HCT116 (cell line): ENCODE data around the gene SORL1. TPM values are rescaled to one million over a fixed set of nuclear protein-coding genes. Genes with fewer than 3 reads are reported as not detected.

ENCODE experiments used
- ATAC-seq: fragments of 200-7000 bp; cut with Tn5 transposase; 2 replicates; pipeline ENCODE4 v1.9.1; 2020; ENCODE audit warnings: mild to moderate bottlenecking, moderate library complexity
- BruUV-seq: library from RNA; stranded (reverse); fragments of 400-500 nt; replicated peaks from 2 replicates; lab custom pipeline; 2021; lab: Mats Ljungman, UMichigan
- CTCF ChIA-PET: fragments of 300-600 bp; sonication (Branson Sonifier 250); formaldehyde crosslinking; loops from one replicate; lab custom pipeline; 2021; ENCODE audit warnings: antibody characterized with exemption; lab: Charles Lee
- POLR2A ChIA-PET: fragments of 300-600, 350-600 bp; sonication (Branson Sonifier 250); formaldehyde crosslinking; loops from one replicate; lab custom pipeline; 2021; ENCODE audit warnings: antibody characterized with exemption; lab: Charles Lee
- RAD21 ChIA-PET, 2 experiments: fragments of 300-600 bp; sonication (Branson Sonifier 250); formaldehyde crosslinking; loops; one replicate each; lab custom pipeline; 2023; ENCODE audit warnings: low total read pairs in 2 of 2; ENCODE audit not compliant: uncharacterized antibody in 2 of 2, unreplicated experiment in 2 of 2, low non-redundant PET in 1 of 2; lab: Charles Lee
- DNase-seq: peaks from one replicate; pipeline ENCODE4 v3.0.0-alpha.2; 2010; ENCODE audit warnings: low read depth, low spot score
- H2AFZ ChIP-seq: fragments of 200-600 bp; shearing (Covaris generic), sonication (generic); 2 replicates; pipeline ENCODE4 v1.6.1; 2017; ENCODE audit warnings: low read depth, mixed run types, mixed read lengths, antibody characterized with exemption, low read length; ENCODE audit not compliant: poor library complexity, severe bottlenecking
- H3K27ac ChIP-seq: 2 replicates; pipeline ENCODE4 v1.5.1; 2012; ENCODE audit warnings: low read depth, low read length
- H3K27me3 ChIP-seq: fragments of 200-600 bp; sonication (generic); 2 replicates; pipeline ENCODE4 v1.6.1; 2016; ENCODE audit warnings: mixed run types, low read length, mixed read lengths; ENCODE audit not compliant: insufficient read depth
- H3K36me3 ChIP-seq, 2 experiments: fragments of 200-500 bp in 1 of 2; fragments of 200-600 bp in 1 of 2; sonication (Bioruptor generic) in 1 of 2; sonication (generic) in 1 of 2; 2 replicates each; pipeline versions ENCODE4 v1.5.1 to v1.6.1; 2014 to 2016; ENCODE audit warnings: low read length in 2 of 2, inconsistent platforms in 1 of 2, mixed read lengths in 1 of 2, mixed run types in 1 of 2; ENCODE audit not compliant: insufficient read depth in 2 of 2, control insufficient read depth in 1 of 2
- H3K4me1 ChIP-seq, 2 experiments: fragments of 200-600 bp in 1 of 2; sonication (generic) in 1 of 2; 2 replicates each; pipeline versions ENCODE4 v1.5.1 to v1.6.1; 2012 to 2017; ENCODE audit warnings: low read length in 2 of 2, inconsistent platforms in 1 of 2, mild to moderate bottlenecking in 1 of 2, mixed read lengths in 1 of 2, mixed run types in 1 of 2, moderate library complexity in 1 of 2; ENCODE audit not compliant: insufficient read depth in 2 of 2, control insufficient read depth in 1 of 2
- H3K4me2 ChIP-seq: fragments of 200-600 bp; sonication (generic); 2 replicates; pipeline ENCODE4 v1.6.1; 2017; ENCODE audit warnings: mixed run types, low read length, mixed read lengths
- H3K4me3 ChIP-seq, 2 experiments: fragments of 200-600 bp in 1 of 2; sonication (generic) in 1 of 2; replicated peaks in 1 of 2; 2 replicates each; pipeline ENCODE4 v1.5.1; 2011 to 2016; ENCODE audit warnings: low read length in 2 of 2, control low read depth in 1 of 2, low read depth in 1 of 2, mild to moderate bottlenecking in 1 of 2, mixed read lengths in 1 of 2, mixed run types in 1 of 2
- H3K79me2 ChIP-seq: fragments of 200-600 bp; sonication (generic); 2 replicates; pipeline ENCODE4 v1.6.1; 2017; ENCODE audit warnings: mild to moderate bottlenecking, mixed run types, low read length, moderate library complexity, mixed read lengths; ENCODE audit not compliant: insufficient read depth
- H3K9ac ChIP-seq: fragments of 200-600 bp; sonication (generic); 2 replicates; pipeline ENCODE4 v1.6.1; 2016; ENCODE audit warnings: low read length, mixed read lengths
- H3K9me2 ChIP-seq: fragments of 200-600 bp; sonication (generic), shearing (Covaris generic); 2 replicates; pipeline ENCODE4 v1.6.1; 2017; ENCODE audit warnings: mixed run types, mild to moderate bottlenecking, moderate library complexity; ENCODE audit not compliant: insufficient read depth
- H3K9me3 ChIP-seq, 2 experiments: fragments of 200-500 bp in 1 of 2; fragments of 200-600 bp in 1 of 2; sonication (Bioruptor generic) in 1 of 2; sonication (generic) in 1 of 2; 2 replicates each; pipeline ENCODE4 v1.6.1; 2014 to 2017; ENCODE audit warnings: low read length in 2 of 2, mixed read lengths in 2 of 2, inconsistent platforms in 1 of 2, low read depth in 1 of 2, mild to moderate bottlenecking in 1 of 2, mixed run types in 1 of 2, moderate library complexity in 1 of 2; ENCODE audit not compliant: control insufficient read depth in 1 of 2, insufficient read depth in 1 of 2
- H4K20me1 ChIP-seq: fragments of 200-600 bp; sonication (generic), shearing (Covaris generic); 2 replicates; pipeline ENCODE4 v1.6.1; 2017; ENCODE audit warnings: mixed run types, mild to moderate bottlenecking, moderate library complexity; ENCODE audit not compliant: insufficient read depth
- CEBPB ChIP-seq: IDR thresholded peaks from 2 replicates; pipeline ENCODE4 v1.6.1; 2012; ENCODE audit warnings: low read depth
- EGR1 ChIP-seq: IDR thresholded peaks from 2 replicates; pipeline ENCODE4 v1.6.1; 2012; ENCODE audit warnings: low read depth
- EZH2phosphoT487 ChIP-seq: fragments of 200-600 bp; IDR thresholded peaks from 2 replicates; pipeline ENCODE4 v1.6.1; 2018; ENCODE audit warnings: antibody characterized with exemption, borderline replicate concordance
- FOSL1 ChIP-seq: IDR thresholded peaks from 2 replicates; pipeline ENCODE4 v1.6.1; 2012; ENCODE audit warnings: low read depth
- JUND ChIP-seq: IDR thresholded peaks from 2 replicates; pipeline ENCODE4 v1.6.1; 2012
- POLR2A ChIP-seq: IDR thresholded peaks from 2 replicates; pipeline ENCODE4 v1.7.0; 2011; ENCODE audit warnings: borderline replicate concordance; ENCODE audit not compliant: insufficient read depth, insufficient read length; ENCODE audit errors: extremely low read depth
- RAD21 ChIP-seq: IDR thresholded peaks from 2 replicates; pipeline ENCODE4 v1.6.1; 2012; ENCODE audit warnings: low read depth, mild to moderate bottlenecking
- SIN3A ChIP-seq: IDR thresholded peaks from 2 replicates; pipeline ENCODE4 v1.6.1; 2012; ENCODE audit warnings: low read depth
- YY1 ChIP-seq: IDR thresholded peaks from 2 replicates; pipeline ENCODE4 v1.6.1; 2011; ENCODE audit warnings: low read length, low read depth, moderate library complexity, mild to moderate bottlenecking; ENCODE audit not compliant: insufficient replicate concordance; ENCODE audit errors: extremely low read depth
- ZFX ChIP-seq: fragments of 450-650 bp; IDR thresholded peaks from 2 replicates; pipeline ENCODE4 v1.6.1; 2017
- intact Hi-C: fragments of 100-400 bp; cut with micrococcal nuclease; formaldehyde crosslinking; loops from 2 replicates; pipeline ENCODE4 v1.10.0; 2022
- total RNA-seq: library from RNA; stranded (reverse); gene quantifications from one replicate; pipeline ENCODE4 v1.2.1, GENCODE V29; 2021; ENCODE audit not compliant: unreplicated experiment
- TF ChIP-seq, protein P1 (sequence below): IDR thresholded peaks from 2 replicates; pipeline ENCODE4 v1.6.1; 2011; ENCODE audit warnings: mild to moderate bottlenecking, low read length, moderate library complexity; ENCODE audit not compliant: insufficient replicate concordance; ENCODE audit errors: extremely low read depth
- TF ChIP-seq, protein P2 (sequence below), 3 experiments: fragments of 200-600 bp in 1 of 3; sonication (generic) in 1 of 3; IDR thresholded peaks in 2 of 3; conservative IDR thresholded peaks in 1 of 3; 2 replicates each; pipeline ENCODE4 v1.5.1; 2012 to 2017; ENCODE audit warnings: low read depth in 2 of 3, low read length in 2 of 3, antibody characterized with exemption in 1 of 3, borderline replicate concordance in 1 of 3, control low read depth in 1 of 3, mild to moderate bottlenecking in 1 of 3, mixed read lengths in 1 of 3, mixed run types in 1 of 3, moderate library complexity in 1 of 3; ENCODE audit not compliant: insufficient read depth in 1 of 3
- TF ChIP-seq, protein P3 (sequence below): IDR thresholded peaks from 2 replicates; pipeline ENCODE4 v1.6.1; 2012; ENCODE audit warnings: low read depth

Gene SORL1
- total RNA-seq, 1 experiment from 2014 or later = 17.4 TPM

DNA sequence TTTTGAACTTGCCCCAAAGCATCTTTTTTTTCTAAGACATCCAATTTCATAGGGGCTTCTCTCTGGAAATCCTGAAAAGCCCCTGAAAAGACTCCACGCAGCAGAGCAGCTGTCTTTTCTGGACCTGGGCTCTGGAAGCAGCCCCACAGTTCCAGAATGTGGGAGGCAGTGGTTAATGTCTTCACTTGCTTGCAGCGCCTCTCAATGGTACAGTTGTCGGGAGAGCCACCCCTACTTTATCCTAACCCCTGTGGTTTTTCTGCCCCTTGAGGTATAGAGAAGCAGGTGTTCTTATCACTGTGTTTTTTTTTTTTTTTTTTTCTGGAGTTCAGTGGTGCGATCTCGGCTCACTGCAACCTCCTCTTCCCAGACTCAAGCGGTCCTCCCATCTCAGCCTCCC is 84.0 kb downstream of the SORL1 start:
- Histone ChIP-seq H3K9ac (no peak overlapping the region), H3K4me1 (no peaks in the 10 kb centered on the region), H3K27me3 (no peaks in the 10 kb centered on the region), H3K79me2 (no peaks in the 10 kb centered on the region), H3K4me3 (no peak overlapping the region), H3K9me2 (no peaks in the 10 kb centered on the region), H4K20me1 (no peaks in the 10 kb centered on the region), H2AFZ (no peak overlapping the region), H3K4me2 (no peak overlapping the region), H3K36me3 (no peaks in the 10 kb centered on the region), H3K9me3 (no peaks in the 10 kb centered on the region), H3K27ac (no peak overlapping the region)
- TF ChIP-seq JUND (no peak), FOSL1 (no peak), ZFX (no peak), EZH2phosphoT487 (no peak), EGR1 (no peak), POLR2A (no peak), CEBPB (no peak), SIN3A (no peak), YY1 (no peak), RAD21 (peak; percentile 20; the same call in 1 of the 2 replicates)
- TF ChIP-seq, protein P1, sequence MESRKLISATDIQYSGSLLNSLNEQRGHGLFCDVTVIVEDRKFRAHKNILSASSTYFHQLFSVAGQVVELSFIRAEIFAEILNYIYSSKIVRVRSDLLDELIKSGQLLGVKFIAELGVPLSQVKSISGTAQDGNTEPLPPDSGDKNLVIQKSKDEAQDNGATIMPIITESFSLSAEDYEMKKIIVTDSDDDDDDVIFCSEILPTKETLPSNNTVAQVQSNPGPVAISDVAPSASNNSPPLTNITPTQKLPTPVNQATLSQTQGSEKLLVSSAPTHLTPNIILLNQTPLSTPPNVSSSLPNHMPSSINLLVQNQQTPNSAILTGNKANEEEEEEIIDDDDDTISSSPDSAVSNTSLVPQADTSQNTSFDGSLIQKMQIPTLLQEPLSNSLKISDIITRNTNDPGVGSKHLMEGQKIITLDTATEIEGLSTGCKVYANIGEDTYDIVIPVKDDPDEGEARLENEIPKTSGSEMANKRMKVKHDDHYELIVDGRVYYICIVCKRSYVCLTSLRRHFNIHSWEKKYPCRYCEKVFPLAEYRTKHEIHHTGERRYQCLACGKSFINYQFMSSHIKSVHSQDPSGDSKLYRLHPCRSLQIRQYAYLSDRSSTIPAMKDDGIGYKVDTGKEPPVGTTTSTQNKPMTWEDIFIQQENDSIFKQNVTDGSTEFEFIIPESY = no peak
- TF ChIP-seq, protein P2, sequence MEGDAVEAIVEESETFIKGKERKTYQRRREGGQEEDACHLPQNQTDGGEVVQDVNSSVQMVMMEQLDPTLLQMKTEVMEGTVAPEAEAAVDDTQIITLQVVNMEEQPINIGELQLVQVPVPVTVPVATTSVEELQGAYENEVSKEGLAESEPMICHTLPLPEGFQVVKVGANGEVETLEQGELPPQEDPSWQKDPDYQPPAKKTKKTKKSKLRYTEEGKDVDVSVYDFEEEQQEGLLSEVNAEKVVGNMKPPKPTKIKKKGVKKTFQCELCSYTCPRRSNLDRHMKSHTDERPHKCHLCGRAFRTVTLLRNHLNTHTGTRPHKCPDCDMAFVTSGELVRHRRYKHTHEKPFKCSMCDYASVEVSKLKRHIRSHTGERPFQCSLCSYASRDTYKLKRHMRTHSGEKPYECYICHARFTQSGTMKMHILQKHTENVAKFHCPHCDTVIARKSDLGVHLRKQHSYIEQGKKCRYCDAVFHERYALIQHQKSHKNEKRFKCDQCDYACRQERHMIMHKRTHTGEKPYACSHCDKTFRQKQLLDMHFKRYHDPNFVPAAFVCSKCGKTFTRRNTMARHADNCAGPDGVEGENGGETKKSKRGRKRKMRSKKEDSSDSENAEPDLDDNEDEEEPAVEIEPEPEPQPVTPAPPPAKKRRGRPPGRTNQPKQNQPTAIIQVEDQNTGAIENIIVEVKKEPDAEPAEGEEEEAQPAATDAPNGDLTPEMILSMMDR (IDR thresholded peaks at IDR 0.05 in 2 of 3, conservative IDR thresholded peaks at IDR 0.05 in 1 of 3; ENCODE audit: borderline replicate concordance in 1 of 3, insufficient read depth in 1 of 3, low read depth in 2 of 3, low read length in 2 of 3) = peak in 1 of 3 experiments; percentile 12; a peak in 1 of 6 replicates
- TF ChIP-seq, protein P3, sequence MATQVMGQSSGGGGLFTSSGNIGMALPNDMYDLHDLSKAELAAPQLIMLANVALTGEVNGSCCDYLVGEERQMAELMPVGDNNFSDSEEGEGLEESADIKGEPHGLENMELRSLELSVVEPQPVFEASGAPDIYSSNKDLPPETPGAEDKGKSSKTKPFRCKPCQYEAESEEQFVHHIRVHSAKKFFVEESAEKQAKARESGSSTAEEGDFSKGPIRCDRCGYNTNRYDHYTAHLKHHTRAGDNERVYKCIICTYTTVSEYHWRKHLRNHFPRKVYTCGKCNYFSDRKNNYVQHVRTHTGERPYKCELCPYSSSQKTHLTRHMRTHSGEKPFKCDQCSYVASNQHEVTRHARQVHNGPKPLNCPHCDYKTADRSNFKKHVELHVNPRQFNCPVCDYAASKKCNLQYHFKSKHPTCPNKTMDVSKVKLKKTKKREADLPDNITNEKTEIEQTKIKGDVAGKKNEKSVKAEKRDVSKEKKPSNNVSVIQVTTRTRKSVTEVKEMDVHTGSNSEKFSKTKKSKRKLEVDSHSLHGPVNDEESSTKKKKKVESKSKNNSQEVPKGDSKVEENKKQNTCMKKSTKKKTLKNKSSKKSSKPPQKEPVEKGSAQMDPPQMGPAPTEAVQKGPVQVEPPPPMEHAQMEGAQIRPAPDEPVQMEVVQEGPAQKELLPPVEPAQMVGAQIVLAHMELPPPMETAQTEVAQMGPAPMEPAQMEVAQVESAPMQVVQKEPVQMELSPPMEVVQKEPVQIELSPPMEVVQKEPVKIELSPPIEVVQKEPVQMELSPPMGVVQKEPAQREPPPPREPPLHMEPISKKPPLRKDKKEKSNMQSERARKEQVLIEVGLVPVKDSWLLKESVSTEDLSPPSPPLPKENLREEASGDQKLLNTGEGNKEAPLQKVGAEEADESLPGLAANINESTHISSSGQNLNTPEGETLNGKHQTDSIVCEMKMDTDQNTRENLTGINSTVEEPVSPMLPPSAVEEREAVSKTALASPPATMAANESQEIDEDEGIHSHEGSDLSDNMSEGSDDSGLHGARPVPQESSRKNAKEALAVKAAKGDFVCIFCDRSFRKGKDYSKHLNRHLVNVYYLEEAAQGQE = no peak
- CTCF ChIA-PET = no interaction called here
- DNase-seq (no peak), ATAC-seq (no peak)
- intact Hi-C loops = no loop called here
- BruUV-seq = no TSS peak
- POLR2A ChIA-PET = no interaction called here
- RAD21 ChIA-PET = no interaction called here
